Loucy (cell line): ENCODE measurements around the gene DERL2.

Source experiments
- CTCF ChIP-seq: fragments of 200-600 bp; sonication (generic); conservative IDR thresholded peaks from 2 replicates; pipeline ENCODE4 v1.5.1; 2014; ENCODE audit warnings: mild to moderate bottlenecking, antibody characterized with exemption, low read length
- EZH2phosphoT487 ChIP-seq: fragments of 200-600 bp; IDR thresholded peaks from 2 replicates; pipeline ENCODE4 v1.6.1; 2018; ENCODE audit warnings: antibody characterized with exemption, mild to moderate bottlenecking, moderate library complexity, borderline replicate concordance

- TF ChIP-seq CTCF (no peak), EZH2phosphoT487 (no peak)
Observed at GRCh38 chr17:5443728-5444127, 42.2 kb downstream of the DERL2 start.
